Mesendoderm (in vitro differentiated cells): ENCODE measurements around the gene PSMD3. TPM values are rescaled to one million over a fixed set of nuclear protein-coding genes. Genes with fewer than 3 reads are reported as not detected.

Experiments used
- DNase-seq: peaks from one replicate; pipeline ENCODE4 v3.0.0; 2013
- H2AK5ac ChIP-seq: 2 replicates; pipeline ENCODE4 v1.6.1; 2013; ENCODE audit warnings: low read length, inconsistent platforms
- H2BK120ac ChIP-seq: 2 replicates; pipeline ENCODE4 v1.6.1; 2013; ENCODE audit warnings: low read depth, mild to moderate bottlenecking, low read length, moderate library complexity, mixed read lengths
- H2BK15ac ChIP-seq: replicated peaks from 2 replicates; pipeline ENCODE4 v1.6.1; 2013; ENCODE audit warnings: low read depth, mild to moderate bottlenecking, moderate library complexity
- H2BK5ac ChIP-seq: 2 replicates; pipeline ENCODE4 v1.6.1; 2013; ENCODE audit warnings: low read length, inconsistent platforms
- H3K18ac ChIP-seq: 2 replicates; pipeline ENCODE4 v1.6.1; 2013; ENCODE audit warnings: mild to moderate bottlenecking, low read length, mixed read lengths
- H3K23ac ChIP-seq: one replicate; pipeline ENCODE4 v1.6.1; 2013; ENCODE audit warnings: low read length
- H3K27ac ChIP-seq: 2 replicates; pipeline ENCODE4 v1.5.1; 2013; ENCODE audit warnings: low read depth, mild to moderate bottlenecking, inconsistent platforms, low read length, moderate library complexity
- H3K27me3 ChIP-seq: 2 replicates; pipeline ENCODE4 v1.6.1; 2013; ENCODE audit warnings: low read length, control low read depth, mild to moderate bottlenecking, inconsistent platforms; ENCODE audit not compliant: insufficient read depth, poor library complexity
- H3K36me3 ChIP-seq: 2 replicates; pipeline ENCODE4 v1.6.1; 2013; ENCODE audit warnings: low read length, inconsistent platforms; ENCODE audit not compliant: control insufficient read depth, insufficient read depth
- H3K4ac ChIP-seq: one replicate; pipeline ENCODE4 v1.6.1; 2013; ENCODE audit warnings: low read depth, mild to moderate bottlenecking, low read length, moderate library complexity
- H3K4me1 ChIP-seq: 2 replicates; pipeline ENCODE4 v1.6.1; 2013; ENCODE audit warnings: low read depth, low read length, inconsistent platforms; ENCODE audit not compliant: control insufficient read depth
- H3K4me2 ChIP-seq: 2 replicates; pipeline ENCODE4 v1.6.1; 2013; ENCODE audit warnings: low read length
- H3K4me3 ChIP-seq: 2 replicates; pipeline ENCODE4 v1.5.1; 2013; ENCODE audit warnings: mild to moderate bottlenecking, low read length
- H3K56ac ChIP-seq: one replicate; pipeline ENCODE4 v1.6.1; 2013; ENCODE audit warnings: low read length
- H3K79me1 ChIP-seq: 2 replicates; pipeline ENCODE4 v1.6.1; 2013; ENCODE audit warnings: low read length, inconsistent platforms
- H3K79me2 ChIP-seq: 2 replicates; pipeline ENCODE4 v1.6.1; 2013; ENCODE audit warnings: mild to moderate bottlenecking, low read length; ENCODE audit not compliant: control insufficient read depth, insufficient read depth
- H3K9ac ChIP-seq: 2 replicates; pipeline ENCODE4 v1.6.1; 2013; ENCODE audit warnings: low read length, inconsistent platforms
- H4K5ac ChIP-seq: one replicate; pipeline ENCODE4 v1.6.1; 2013; ENCODE audit warnings: low read length
- H4K8ac ChIP-seq: one replicate; pipeline ENCODE4 v1.6.1; 2013; ENCODE audit warnings: low read depth, mild to moderate bottlenecking, control low read depth, low read length, moderate library complexity
- WGBS: extraction: QIAGEN DNeasy Blood & Tissue Kit; methylation state at CpG from one replicate; pipeline ENCODE4 v1.1.7; 2013; ENCODE audit warnings: low lambda C conversion rate, missing lambda C conversion rate; ENCODE audit not compliant: insufficient coverage; ENCODE audit errors: extremely low coverage; 5-methylcytosine and 5-hydroxymethylcytosine counted together
- polyA plus RNA-seq, 2 experiments: library from polyadenylated mRNA; stranded (reverse); fragments of 200-250 nt; gene quantifications; one replicate each; pipeline ENCODE4 v1.2.3, GENCODE V29; 2013

Gene PSMD3
- polyA plus RNA-seq (2013, experiment 1 of 2): 159 TPM
- 159 TPM for polyA plus RNA-seq (2013, experiment 2 of 2)

DNA sequence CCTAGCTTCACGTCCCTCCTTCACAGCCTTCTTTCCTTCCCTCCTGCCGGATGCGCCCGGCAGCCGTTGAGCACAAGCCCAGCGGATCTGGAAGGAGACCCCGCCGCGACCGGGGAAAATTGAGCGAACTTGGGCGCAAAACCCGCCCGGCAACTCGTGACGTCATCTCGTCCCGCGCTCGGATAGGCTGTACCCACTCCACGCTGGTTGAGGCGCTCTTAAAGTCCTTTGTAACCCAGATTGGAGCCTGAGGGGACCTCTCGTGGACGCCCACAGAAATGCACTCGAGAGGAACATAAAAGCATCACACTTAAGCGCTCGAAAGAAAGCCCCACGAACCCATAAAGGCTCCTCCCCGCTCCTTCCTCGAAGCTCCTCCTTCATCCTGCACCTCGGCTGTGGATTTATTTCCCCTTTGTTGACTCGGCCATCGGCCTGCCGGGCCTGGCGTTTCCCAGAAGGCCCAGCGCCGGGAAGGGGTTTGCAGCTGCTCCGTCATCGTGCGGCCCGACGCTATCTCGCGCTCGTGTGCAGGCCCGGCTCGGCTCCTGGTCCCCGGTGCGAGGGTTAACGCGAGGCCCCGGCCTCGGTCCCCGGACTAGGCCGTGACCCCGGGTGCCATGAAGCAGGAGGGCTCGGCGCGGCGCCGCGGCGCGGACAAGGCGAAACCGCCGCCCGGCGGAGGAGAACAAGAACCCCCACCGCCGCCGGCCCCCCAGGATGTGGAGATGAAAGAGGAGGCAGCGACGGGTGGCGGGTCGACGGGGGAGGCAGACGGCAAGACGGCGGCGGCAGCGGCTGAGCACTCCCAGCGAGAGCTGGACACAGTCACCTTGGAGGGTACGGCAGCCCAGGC lies at the start of gene PSMD3:
Gene PSMD3, plus strand, starts transcription at position 457 of the 856 bp plus-strand sequence. Its CDS starts 164 bp downstream, at position 621.
- Histone ChIP-seq H2BK5ac (no peak within 1 kb of the TSS), H4K5ac (no peak within 1 kb of the TSS), H2BK120ac (peak within 1 kb of the TSS; percentile 46), H3K23ac (no peak within 1 kb of the TSS), H3K4me1 (peaks cover 5% of the 10 kb centered on the region), H3K9ac (peak within 1 kb of the TSS; percentile 93), H3K27me3 (no peaks in the 10 kb centered on the region), H2BK15ac (no peak within 1 kb of the TSS), H3K79me1 (peaks cover 7% of the 10 kb centered on the region), H3K4ac (peak within 1 kb of the TSS; percentile 40), H3K79me2 (peaks cover 15% of the 10 kb centered on the region), H3K56ac (peak within 1 kb of the TSS; percentile 97), H4K8ac (peak within 1 kb of the TSS; percentile 30), H3K4me3 (peak within 1 kb of the TSS; percentile 93), H2AK5ac (no peak within 1 kb of the TSS), H3K18ac (peak within 1 kb of the TSS; percentile 89), H3K27ac (peak within 1 kb of the TSS; percentile 75), H3K36me3 (peaks cover 5% of the 10 kb centered on the region), H3K4me2 (peak within 1 kb of the TSS; percentile 92)
- DNase-seq: peak; percentile 100
- no CpG with 5 or more reads among the region's 84 CpGs for WGBS

- Histone ChIP-seq H3K4ac (no peak overlapping the region), H4K5ac (no peak overlapping the region), H3K56ac (peak overlapping the region; percentile 34), H3K18ac (no peak overlapping the region), H2BK5ac (no peak overlapping the region), H2BK120ac (no peak overlapping the region), H3K27me3 (no peaks in the 10 kb centered on the region), H3K27ac (no peak overlapping the region), H3K4me1 (peaks cover 3% of the 10 kb centered on the region), H3K9ac (no peak overlapping the region), H3K36me3 (no peaks in the 10 kb centered on the region), H2AK5ac (no peak overlapping the region), H3K79me1 (no peaks in the 10 kb centered on the region), H3K23ac (no peak overlapping the region), H4K8ac (no peak overlapping the region), H3K4me3 (no peak overlapping the region), H3K4me2 (no peak overlapping the region), H2BK15ac (no peak overlapping the region), H3K79me2 (no peaks in the 10 kb centered on the region)
- DNase-seq: no peak
- no CpG with 5 or more reads among the region's 5 CpGs for WGBS
These were observed 46.7 kb upstream of the PSMD3 start for GRCh38 chr17:39933912-39934311.

- DNase-seq: no peak
- Histone ChIP-seq H3K18ac (no peak overlapping the region), H3K27me3 (no peaks in the 10 kb centered on the region), H3K23ac (no peak overlapping the region), H2BK5ac (no peak overlapping the region), H3K79me1 (no peaks in the 10 kb centered on the region), H2BK15ac (no peak overlapping the region), H3K4me3 (no peak overlapping the region), H3K4me1 (peaks cover 3% of the 10 kb centered on the region), H3K27ac (no peak overlapping the region), H3K9ac (no peak overlapping the region), H4K5ac (no peak overlapping the region), H3K79me2 (no peaks in the 10 kb centered on the region), H2BK120ac (no peak overlapping the region), H3K56ac (no peak overlapping the region), H3K36me3 (no peaks in the 10 kb centered on the region), H2AK5ac (no peak overlapping the region), H4K8ac (no peak overlapping the region), H3K4me2 (no peak overlapping the region), H3K4ac (no peak overlapping the region)
- no CpG with 5 or more reads among the region's 5 CpGs for WGBS
These were observed 46.3 kb upstream of the PSMD3 start for GRCh38 chr17:39934324-39934723.

DNA sequence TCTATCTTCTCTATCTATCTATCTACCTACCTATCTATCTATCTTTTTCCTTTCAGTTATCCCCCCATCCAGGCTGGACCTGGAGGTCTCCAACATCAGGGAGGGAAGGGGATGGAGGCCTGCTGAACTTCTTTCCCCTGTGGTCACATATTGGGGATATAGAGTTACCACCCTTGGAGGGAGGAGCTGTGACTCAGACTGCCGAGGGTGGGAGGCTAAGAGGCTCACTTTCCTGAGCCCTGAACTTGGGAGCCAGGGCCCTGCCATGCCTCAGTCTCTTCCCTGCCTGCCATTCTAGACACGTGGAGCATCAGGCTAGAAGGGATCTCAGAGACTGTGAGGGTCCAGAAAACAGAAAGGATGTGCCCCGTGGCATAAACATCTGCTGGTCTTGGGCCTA lies 44.7 kb upstream of the PSMD3 start:
- DNase-seq: no peak

DNA sequence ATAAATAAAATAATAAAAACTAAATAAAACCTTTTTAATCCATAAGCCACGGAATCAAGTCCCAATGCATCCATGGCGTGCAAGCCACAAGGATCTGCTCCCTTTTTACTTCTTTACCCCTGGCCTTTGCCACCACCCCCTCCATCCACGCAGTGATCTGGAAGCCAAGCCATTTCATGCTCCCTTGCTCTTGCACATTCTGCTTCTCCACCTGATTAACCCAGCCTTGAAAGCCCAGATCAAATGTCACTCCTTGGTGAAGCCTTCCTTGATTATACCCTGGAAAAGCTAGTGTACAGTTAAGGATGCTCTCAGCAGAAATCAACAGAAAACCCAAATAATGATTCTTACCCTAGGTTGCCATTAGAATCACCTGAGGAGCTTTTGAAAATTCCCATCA lies 43.2 kb upstream of the PSMD3 start:
- H3K56ac ChIP-seq: no peak overlapping the region
- H2BK5ac ChIP-seq: no peak overlapping the region
- H2BK15ac ChIP-seq: no peak overlapping the region
- H2AK5ac ChIP-seq: no peak overlapping the region
- no peak overlapping the region for H3K4me2 ChIP-seq
- H3K79me1 ChIP-seq: no peaks in the 10 kb centered on the region
- no peak overlapping the region for H3K27ac ChIP-seq
- H3K18ac ChIP-seq: no peak overlapping the region
- H2BK120ac ChIP-seq: no peak overlapping the region
- no peak overlapping the region for H3K4ac ChIP-seq
- no peaks in the 10 kb centered on the region for H3K27me3 ChIP-seq
- no peaks in the 10 kb centered on the region for H3K36me3 ChIP-seq
- DNase-seq: no peak
- no peak overlapping the region for H4K5ac ChIP-seq
- H3K79me2 ChIP-seq: no peaks in the 10 kb centered on the region
- peaks cover 3% of the 10 kb centered on the region for H3K4me1 ChIP-seq
- H3K9ac ChIP-seq: no peak overlapping the region
- H3K23ac ChIP-seq: no peak overlapping the region
- no CpG with 5 or more reads among the region's 3 CpGs for WGBS
- no peak overlapping the region for H3K4me3 ChIP-seq
- no peak overlapping the region for H4K8ac ChIP-seq

More for the DNA sequence above, 44.7 kb upstream of the PSMD3 start:
- H3K79me1 ChIP-seq: no peaks in the 10 kb centered on the region
- H2BK5ac ChIP-seq: no peak overlapping the region
- H4K8ac ChIP-seq: no peak overlapping the region
- WGBS: no CpG with 5 or more reads among the region's 3 CpGs
- no peak overlapping the region for H3K4me2 ChIP-seq
- H2BK120ac ChIP-seq: no peak overlapping the region
- no peaks in the 10 kb centered on the region for H3K27me3 ChIP-seq
- no peak overlapping the region for H2BK15ac ChIP-seq
- no peak overlapping the region for H3K18ac ChIP-seq
- H4K5ac ChIP-seq: no peak overlapping the region
- peaks cover 3% of the 10 kb centered on the region for H3K4me1 ChIP-seq
- no peaks in the 10 kb centered on the region for H3K36me3 ChIP-seq
- H3K4me3 ChIP-seq: no peak overlapping the region
- no peaks in the 10 kb centered on the region for H3K79me2 ChIP-seq
- no peak overlapping the region for H3K23ac ChIP-seq
- peak overlapping the region; percentile 22 for H3K56ac ChIP-seq
- no peak overlapping the region for H3K27ac ChIP-seq
- no peak overlapping the region for H3K4ac ChIP-seq
- H3K9ac ChIP-seq: no peak overlapping the region
- H2AK5ac ChIP-seq: no peak overlapping the region
